HG03139 (cell line): ENCODE results near the gene EMX1.

Experiments used
- ATAC-seq: cut with Tn5 transposase; IDR thresholded peaks from one replicate; pipeline ENCODE4 v1.9.1; 2021; ENCODE audit not compliant: unreplicated experiment

EMX1 gene

GRCh38 chr2:72942293-72942692 is 25.0 kb downstream of the EMX1 start:
- no peak for ATAC-seq

- no peak for ATAC-seq
Observed at GRCh38 chr2:72942881-72943418, 25.6 kb downstream of the EMX1 start.

GRCh38 chr2:72943540-72944395 is 26.4 kb downstream of the EMX1 start:
- no peak for ATAC-seq

GRCh38 chr2:72944804-72945449 is 27.6 kb downstream of the EMX1 start:
- no peak for ATAC-seq

- ATAC-seq, result no peak
Observed at GRCh38 chr2:72945450-72946019, 28.2 kb downstream of the EMX1 start.

- ATAC-seq, result no peak
Observed at GRCh38 chr2:72946466-72946865, 29.1 kb downstream of the EMX1 start.

GRCh38 chr2:72947952-72948830 is 30.9 kb downstream of the EMX1 start:
- ATAC-seq, result no peak

- no peak for ATAC-seq
Observed at GRCh38 chr2:72949045-72949444, 31.7 kb downstream of the EMX1 start.

GRCh38 chr2:72949642-72950041 is 32.3 kb downstream of the EMX1 start:
- no peak for ATAC-seq

- ATAC-seq, result no peak
Observed at GRCh38 chr2:72950558-72951255, 33.4 kb downstream of the EMX1 start.

GRCh38 chr2:72951303-72952095 is 34.2 kb downstream of the EMX1 start:
- no peak for ATAC-seq

- no peak for ATAC-seq
Observed at GRCh38 chr2:72952110-72952823, 34.9 kb downstream of the EMX1 start.

GRCh38 chr2:72952961-72953360 is 35.6 kb downstream of the EMX1 start:
- no peak for ATAC-seq

GRCh38 chr2:72953528-72953927 is 36.2 kb downstream of the EMX1 start:
- ATAC-seq, result no peak

GRCh38 chr2:72953976-72954375 is 36.7 kb downstream of the EMX1 start:
- no peak for ATAC-seq

- no peak for ATAC-seq
Observed at GRCh38 chr2:72954376-72955227, 37.3 kb downstream of the EMX1 start.

GRCh38 chr2:72955228-72956049 is 38.1 kb downstream of the EMX1 start:
- no peak for ATAC-seq
